Measurements from ENCODE around the gene TMEM169. TPM values are rescaled to one million over a fixed set of nuclear protein-coding genes. Genes with fewer than 3 reads are reported as not detected.

TMEM169 gene
- total and polyA plus RNA-seq, 10 of the 15 experiments (the other 5 are each of a cell fraction or from before 2014, with no cell fraction given) = 0.23 to 3.2 (median 2.3) TPM

GRCh38 chr2:216084547-216084946 is 2.8 kb downstream of the TMEM169 start:
- H3K4me1 ChIP-seq (ENCODE audit: control insufficient read depth, insufficient read depth, low read length) = peaks cover 11% of the 10 kb centered on the region
- no peak overlapping the region for H3K9ac ChIP-seq (ENCODE audit: control insufficient read depth, insufficient read depth, low read length)
- ChIA-PET SMC1A (ENCODE audit: uncharacterized antibody, unreplicated experiment) (interaction anchor here (1.1 to 4.1 kb wide), 9 partner anchors 9 to 69 kb away, joined by 3 to 34 read pairs (median 6); partner anchors contain the start of gene XRCC5), CTCF (interaction anchor here (0.7 to 2.7 kb wide), 10 partner anchors 9 to 195 kb away, joined by 3 to 17 read pairs (median 4); partner anchors contain the start of gene XRCC5), RAD21 (ENCODE audit: unreplicated experiment) (interaction anchor here (0.8 to 2.1 kb wide), 3 partner anchors 18 to 66 kb away, joined by 3 to 9 read pairs (median 3); no protein-coding TSS in a partner anchor), POLR2A (interaction anchor here (0.6 to 6.2 kb wide), 4 partner anchors 9 to 40 kb away, joined by 4 to 42 read pairs (median 5); partner anchors contain the start of gene XRCC5)
- no peak for DNase-seq (ENCODE audit: low read depth, low spot score)
- H3K9me3 ChIP-seq (replicated peaks; ENCODE audit: control insufficient read depth, insufficient read depth, low read length) = no peaks in the 10 kb centered on the region; the same call in 2 of the 3 replicates
- no peaks in the 10 kb centered on the region for H4K20me1 ChIP-seq (ENCODE audit: control insufficient read depth, insufficient read depth)
- H2AFZ ChIP-seq (ENCODE audit: control insufficient read depth, low read depth, low read length) = peak overlapping the region; percentile 29
- in situ Hi-C loops (cut with MboI) (no loop called here), intact Hi-C loops (cut with micrococcal nuclease; ENCODE audit: unreplicated experiment) (no loop called here)
- peak overlapping the region; percentile 49; the same call in 1 of the 2 replicates for H3K4me2 ChIP-seq (ENCODE audit: control insufficient read depth, insufficient read depth)
- TF ChIP-seq ZZZ3 (IDR thresholded peaks at IDR 0.05; ENCODE audit: control insufficient read depth, insufficient read length, low read depth) (no peak), PKNOX1 (IDR thresholded peaks at IDR 0.05) (peak; percentile 34; the same call in 1 of the 2 replicates)
- no peak overlapping the region for H3K4me3 ChIP-seq
- no peak overlapping the region for H3K27ac ChIP-seq (ENCODE audit: control insufficient read depth, insufficient read depth)
- ATAC-seq = no peak
- 24% methylated on average over 3 of the region's 3 CpGs for WGBS (ENCODE audit: insufficient coverage, insufficient replicate concordance, low lambda C conversion rate, missing lambda C conversion rate)
- BruUV-seq (replicated peaks) = no TSS peak
- H3K79me2 ChIP-seq (ENCODE audit: control insufficient read depth, insufficient read depth, low read length) = peaks cover 2% of the 10 kb centered on the region; the same call in 1 of the 2 replicates
- H3K36me3 ChIP-seq (ENCODE audit: control insufficient read depth in 2 of 2, insufficient read depth in 2 of 2, low read length in 1 of 2) = no peaks in the 10 kb centered on the region
- no peak for FAIRE-seq
- no peaks in the 10 kb centered on the region for H3K27me3 ChIP-seq (replicated peaks in 1 of 2; ENCODE audit: control insufficient read depth in 2 of 2, insufficient read depth in 2 of 2, low read length in 1 of 2)

GRCh38 chr2:216086207-216086893 is 4.6 kb downstream of the TMEM169 start:
- FAIRE-seq (no peak), DNase-seq (ENCODE audit: low read depth, low spot score) (no peak), ATAC-seq (peak; percentile 13; the same call in 1 of the 3 replicates)
- no peak overlapping the region for H3K9ac ChIP-seq (ENCODE audit: control insufficient read depth, insufficient read depth, low read length)
- in situ Hi-C loops (cut with MboI) = no loop called here
- no peaks in the 10 kb centered on the region; the same call in 2 of the 3 replicates for H3K9me3 ChIP-seq (replicated peaks; ENCODE audit: control insufficient read depth, insufficient read depth, low read length)
- H3K4me3 ChIP-seq = no peak overlapping the region
- RAD21 ChIA-PET (ENCODE audit: unreplicated experiment) = interaction anchor here (1.0 to 1.9 kb wide), 3 partner anchors 23 to 53 kb away, joined by 3 to 6 read pairs (median 5); partner anchors contain the start of gene XRCC5
- TF ChIP-seq RUNX3 (IDR thresholded peaks at IDR 0.05; ENCODE audit: low read length) = peak; percentile 51; the same call in 1 of the 2 replicates
- no peak for TF ChIP-seq ZBTB40 (IDR thresholded peaks at IDR 0.05; ENCODE audit: borderline replicate concordance)
- peak; percentile 62; the same call in 1 of the 2 replicates for TF ChIP-seq CREB1 (IDR thresholded peaks at IDR 0.05; ENCODE audit: low read depth)
- no peaks in the 10 kb centered on the region for H3K36me3 ChIP-seq (ENCODE audit: control insufficient read depth in 2 of 2, insufficient read depth in 2 of 2, low read length in 1 of 2)
- SMC1A ChIA-PET (ENCODE audit: uncharacterized antibody, unreplicated experiment) = interaction anchor here (0.7 to 2.0 kb wide), 7 partner anchors 23 to 312 kb away, joined by 3 to 6 read pairs (median 3); partner anchors contain the start of gene XRCC5
- no peak overlapping the region for H3K27ac ChIP-seq (ENCODE audit: control insufficient read depth, insufficient read depth)
- H3K4me1 ChIP-seq (ENCODE audit: control insufficient read depth, insufficient read depth, low read length) = peaks cover 24% of the 10 kb centered on the region
- intact Hi-C loops (cut with micrococcal nuclease; ENCODE audit: unreplicated experiment) = no loop called here
- no peaks in the 10 kb centered on the region for H4K20me1 ChIP-seq (ENCODE audit: control insufficient read depth, insufficient read depth)
- no TSS peak for BruUV-seq (replicated peaks)
- POLR2A ChIA-PET = interaction anchor here (0.6 to 6.2 kb wide), 2 partner anchors 22 to 109 kb away, joined by 3 to 42 read pairs; partner anchors contain the start of gene XRCC5
- H3K4me2 ChIP-seq (ENCODE audit: control insufficient read depth, insufficient read depth) = no peak overlapping the region; the same call in 1 of the 2 replicates
- 72% methylated on average over 2 of the region's 2 CpGs for WGBS (ENCODE audit: insufficient coverage, insufficient replicate concordance, low lambda C conversion rate, missing lambda C conversion rate)
- CTCF ChIA-PET = interaction anchor here (0.9 to 1.6 kb wide), 2 partner anchors 24 to 54 kb away, joined by 3 to 9 read pairs; no protein-coding TSS in a partner anchor
- peaks cover under 1% of the 10 kb centered on the region; the same call in 1 of the 2 replicates for H3K79me2 ChIP-seq (ENCODE audit: control insufficient read depth, insufficient read depth, low read length)
- H2AFZ ChIP-seq (ENCODE audit: control insufficient read depth, low read depth, low read length) = no peak overlapping the region
- no peaks in the 10 kb centered on the region for H3K27me3 ChIP-seq (replicated peaks in 1 of 2; ENCODE audit: control insufficient read depth in 2 of 2, insufficient read depth in 2 of 2, low read length in 1 of 2)
